HUES48 (cell line): Measurements from ENCODE around the gene MTSS2.
"Not testable (repeated sequence)": the region's sequence is repeated elsewhere in the genome, so short reads cannot be mapped to it uniquely, and the experiment has no call there.

Source experiments
- H3K27ac ChIP-seq: one replicate; pipeline ENCODE4 v1.7.0; 2013; ENCODE audit warnings: low read depth, low read length, inconsistent platforms
- H3K27me3 ChIP-seq: 2 replicates; pipeline ENCODE4 v1.6.1; 2013; ENCODE audit warnings: mild to moderate bottlenecking, low read length; ENCODE audit not compliant: control insufficient read depth, insufficient read depth
- H3K36me3 ChIP-seq: 2 replicates; pipeline ENCODE4 v1.6.1; 2013; ENCODE audit warnings: low read length; ENCODE audit not compliant: control insufficient read depth, insufficient read depth
- H3K4me1 ChIP-seq: 2 replicates; pipeline ENCODE4 v1.6.1; 2013; ENCODE audit warnings: mild to moderate bottlenecking, low read length; ENCODE audit not compliant: control insufficient read depth, insufficient read depth
- H3K4me3 ChIP-seq: 2 replicates; pipeline ENCODE4 v1.5.1; 2013; ENCODE audit warnings: mild to moderate bottlenecking, low read depth, low read length
- H3K9ac ChIP-seq: 2 replicates; pipeline ENCODE4 v1.6.1; 2013; ENCODE audit warnings: mild to moderate bottlenecking, low read depth, low read length, moderate library complexity
- H3K9me3 ChIP-seq: 2 replicates; pipeline ENCODE4 v1.6.1; 2013; ENCODE audit warnings: low read length; ENCODE audit not compliant: control insufficient read depth, insufficient read depth

Gene MTSS2

GRCh38 chr16:70644763-70645597 is 40.9 kb downstream of the MTSS2 start:
- Histone ChIP-seq H3K4me1 (no peaks in the 10 kb centered on the region), H3K36me3 (0 out of 2 replicates have a peak, but pooled peaks cover 3% of the 10 kb centered on the region), H3K27me3 (no peaks in the 10 kb centered on the region), H3K27ac (no peak overlapping the region), H3K9me3 (no peaks in the 10 kb centered on the region), H3K9ac (no peak overlapping the region), H3K4me3 (no peak overlapping the region)

GRCh38 chr16:70643264-70643663 is 42.6 kb downstream of the MTSS2 start:
- H3K4me3 ChIP-seq, H3K36me3 ChIP-seq, H3K4me1 ChIP-seq, H3K9ac ChIP-seq, H3K27ac ChIP-seq, H3K9me3 ChIP-seq, H3K27me3 ChIP-seq: not testable (repeated sequence)

- 0 out of 2 replicates have a peak, but pooled peaks cover 3% of the 10 kb centered on the region for H3K36me3 ChIP-seq
- H3K4me3 ChIP-seq = no peak overlapping the region
- H3K4me1 ChIP-seq = no peaks in the 10 kb centered on the region
- H3K27ac ChIP-seq = no peak overlapping the region
- H3K27me3 ChIP-seq = no peaks in the 10 kb centered on the region
- no peak overlapping the region for H3K9ac ChIP-seq
- no peaks in the 10 kb centered on the region for H3K9me3 ChIP-seq
Observed at GRCh38 chr16:70642633-70643032, 43.2 kb downstream of the MTSS2 start.

- no peak overlapping the region for H3K9ac ChIP-seq
- H3K27me3 ChIP-seq = no peaks in the 10 kb centered on the region
- H3K4me3 ChIP-seq = no peak overlapping the region
- no peaks in the 10 kb centered on the region for H3K9me3 ChIP-seq
- H3K27ac ChIP-seq = no peak overlapping the region
- H3K36me3 ChIP-seq = no peaks in the 10 kb centered on the region
- H3K4me1 ChIP-seq = 0 out of 2 replicates have a peak, but pooled peaks cover 4% of the 10 kb centered on the region
Observed at GRCh38 chr16:70638814-70639792, 46.8 kb downstream of the MTSS2 start.
